HL-60 (cell line): ENCODE results near the gene GCSH.
"Not testable (repeated sequence)": the region's sequence is repeated elsewhere in the genome, so short reads cannot be mapped to it uniquely, and the experiment has no call there.

Experiments
- DNase-seq, 2 experiments: peaks; one replicate each; pipeline ENCODE4 v3.0.0-alpha.2; 2010 to 2020; ENCODE audit warnings: low read depth in 1 of 2, low spot score in 1 of 2
- H3K27ac ChIP-seq: fragments of 250-450 bp; sonication (Bioruptor Pico); replicated peaks from 2 replicates; pipeline ENCODE4 v1.5.1; 2020; ENCODE audit warnings: mild to moderate bottlenecking, moderate library complexity
- H3K27me3 ChIP-seq: fragments of 250-450 bp; sonication (Bioruptor Pico); 2 replicates; pipeline ENCODE4 v1.5.1; 2021; ENCODE audit warnings: mild to moderate bottlenecking, moderate library complexity; ENCODE audit not compliant: insufficient read depth, poor library complexity, severe bottlenecking
- H3K4me3 ChIP-seq: replicated peaks from 2 replicates; pipeline ENCODE4 v1.5.1; 2011; ENCODE audit warnings: mild to moderate bottlenecking, control low read depth, low read length; ENCODE audit not compliant: insufficient read depth
- GABPA ChIP-seq: IDR thresholded peaks from 2 replicates; pipeline ENCODE4 v1.6.1; 2012; ENCODE audit warnings: low read depth
- POLR2AphosphoS5 ChIP-seq: IDR thresholded peaks from 2 replicates; pipeline ENCODE4 v1.6.1; 2012; ENCODE audit warnings: low read depth
- REST ChIP-seq: IDR thresholded peaks from 2 replicates; pipeline ENCODE4 v1.6.1; 2012; ENCODE audit warnings: low read depth; ENCODE audit not compliant: insufficient replicate concordance
- SPI1 ChIP-seq: IDR thresholded peaks from 2 replicates; pipeline ENCODE4 v1.6.1; 2012; ENCODE audit warnings: low read depth, mild to moderate bottlenecking, borderline replicate concordance
- TF ChIP-seq, protein P1 (sequence below): IDR thresholded peaks from one replicate; pipeline ENCODE4 v1.5.1; 2011; ENCODE audit warnings: low read length, control low read depth, inconsistent platforms; ENCODE audit not compliant: insufficient read depth

GCSH gene

DNA sequence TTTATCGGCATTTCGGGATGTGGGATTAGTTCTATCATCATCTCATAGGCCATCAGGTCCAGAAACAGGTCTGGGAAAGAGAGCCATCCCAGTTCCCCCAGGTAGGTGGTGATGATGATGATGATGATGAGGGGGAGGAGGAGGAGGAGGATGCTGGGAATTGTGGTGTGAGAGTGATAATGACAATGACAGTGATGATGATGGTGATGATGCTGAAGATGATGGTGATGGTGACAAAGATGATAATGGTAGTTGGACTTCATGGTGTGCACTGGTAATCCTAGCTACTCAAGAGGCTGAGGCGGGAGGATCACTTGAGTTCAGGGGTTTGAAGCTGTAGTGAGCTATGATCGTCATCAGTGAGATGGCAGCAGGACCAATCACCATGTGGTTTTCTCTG is 16.3 kb upstream of the GCSH start:
- DNase-seq = no peak
- Histone ChIP-seq H3K27me3 (no peaks in the 10 kb centered on the region), H3K27ac (no peak overlapping the region), H3K4me3 (no peak overlapping the region)
- TF ChIP-seq, protein P1, sequence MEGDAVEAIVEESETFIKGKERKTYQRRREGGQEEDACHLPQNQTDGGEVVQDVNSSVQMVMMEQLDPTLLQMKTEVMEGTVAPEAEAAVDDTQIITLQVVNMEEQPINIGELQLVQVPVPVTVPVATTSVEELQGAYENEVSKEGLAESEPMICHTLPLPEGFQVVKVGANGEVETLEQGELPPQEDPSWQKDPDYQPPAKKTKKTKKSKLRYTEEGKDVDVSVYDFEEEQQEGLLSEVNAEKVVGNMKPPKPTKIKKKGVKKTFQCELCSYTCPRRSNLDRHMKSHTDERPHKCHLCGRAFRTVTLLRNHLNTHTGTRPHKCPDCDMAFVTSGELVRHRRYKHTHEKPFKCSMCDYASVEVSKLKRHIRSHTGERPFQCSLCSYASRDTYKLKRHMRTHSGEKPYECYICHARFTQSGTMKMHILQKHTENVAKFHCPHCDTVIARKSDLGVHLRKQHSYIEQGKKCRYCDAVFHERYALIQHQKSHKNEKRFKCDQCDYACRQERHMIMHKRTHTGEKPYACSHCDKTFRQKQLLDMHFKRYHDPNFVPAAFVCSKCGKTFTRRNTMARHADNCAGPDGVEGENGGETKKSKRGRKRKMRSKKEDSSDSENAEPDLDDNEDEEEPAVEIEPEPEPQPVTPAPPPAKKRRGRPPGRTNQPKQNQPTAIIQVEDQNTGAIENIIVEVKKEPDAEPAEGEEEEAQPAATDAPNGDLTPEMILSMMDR = no peak
- no peak for TF ChIP-seq SPI1
- no peak for TF ChIP-seq GABPA
- no peak for TF ChIP-seq REST
- TF ChIP-seq POLR2AphosphoS5 = no peak

- not testable (repeated sequence) for H3K27ac ChIP-seq, H3K4me3 ChIP-seq, H3K27me3 ChIP-seq, DNase-seq
Observed at GRCh38 chr16:81109274-81109673, 13.1 kb upstream of the GCSH start.

DNA sequence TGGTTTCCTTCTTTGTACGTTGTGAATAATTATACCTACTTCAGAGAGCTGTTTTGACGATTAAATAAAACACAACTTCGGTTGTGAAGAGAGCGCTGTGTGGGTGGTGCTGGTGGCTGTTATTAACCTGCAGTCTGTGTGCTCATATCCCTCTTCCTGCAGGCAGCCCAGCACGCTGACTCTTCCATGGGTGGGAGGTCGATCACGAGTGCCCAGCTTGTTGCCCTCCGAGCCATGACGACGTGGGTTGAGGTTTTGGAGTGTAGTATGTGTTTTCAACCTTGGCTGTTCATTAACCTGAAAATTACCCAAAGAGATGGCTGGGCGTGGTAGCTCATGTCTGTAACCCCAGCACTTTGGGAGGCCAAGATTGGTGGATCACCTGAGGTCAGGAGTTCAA is 11.3 kb upstream of the GCSH start:
- H3K27ac ChIP-seq = no peak overlapping the region
- no peaks in the 10 kb centered on the region for H3K27me3 ChIP-seq
- no peak for DNase-seq
- no peak overlapping the region for H3K4me3 ChIP-seq
- TF ChIP-seq SPI1 (no peak), GABPA (no peak), REST (no peak), POLR2AphosphoS5 (no peak)
- TF ChIP-seq, protein P1 = no peak

- TF ChIP-seq REST (no peak), GABPA (no peak), POLR2AphosphoS5 (no peak), SPI1 (no peak)
- TF ChIP-seq, protein P1 = no peak
- Histone ChIP-seq H3K27ac (no peak overlapping the region), H3K4me3 (no peak overlapping the region), H3K27me3 (no peaks in the 10 kb centered on the region)
- no peak for DNase-seq
Observed at GRCh38 chr16:81106826-81107503, 10.8 kb upstream of the GCSH start.
